Tibial nerve (tissue), 4 donors: ENCODE data around the gene SLC25A34. TPM values are rescaled to one million over a fixed set of nuclear protein-coding genes. Genes with fewer than 3 reads are reported as not detected.

Source experiments
- DNase-seq, 2 donors: peaks; one replicate each; pipeline ENCODE4 v3.0.0-alpha.2; 2019; ENCODE audit warnings: low spot score in 2 of 2
- H3K27ac ChIP-seq, 4 donors: fragments of 200-600 bp; sonication (generic) in 3 of 4; one replicate each; pipeline ENCODE4 v1.5.1; 2017 to 2019; ENCODE audit warnings: mild to moderate bottlenecking in 1 of 4
- H3K27me3 ChIP-seq, 2 donors: fragments of 200-600 bp; sonication (generic) in 1 of 2; one replicate each; pipeline versions ENCODE4 v1.5.1 to v1.6.0; 2017 to 2019
- H3K36me3 ChIP-seq, 3 donors: fragments of 200-600 bp; sonication (generic); one replicate each; pipeline ENCODE4 v1.5.1; 2018 to 2019
- H3K4me1 ChIP-seq, 4 donors: fragments of 200-600 bp; sonication (generic) in 3 of 4; one replicate each; pipeline ENCODE4 v1.5.1; 2017 to 2019
- H3K4me3 ChIP-seq, 4 donors: fragments of 200-600 bp; sonication (generic) in 3 of 4; one replicate each; pipeline ENCODE4 v1.5.1; 2017 to 2019; ENCODE audit warnings: mild to moderate bottlenecking in 1 of 4, moderate library complexity in 1 of 4
- H3K9me3 ChIP-seq, 4 donors: fragments of 200-600 bp; sonication (generic) in 3 of 4; one replicate each; pipeline ENCODE4 v1.5.1; 2017 to 2019
- EP300 ChIP-seq, 2 donors: sonication (generic); formaldehyde crosslinking; IDR thresholded peaks; one replicate each; pipeline ENCODE4 v1.6.1; 2017; ENCODE audit warnings: antibody characterized with exemption in 2 of 2, mild to moderate bottlenecking in 1 of 2
- POLR2A ChIP-seq, 2 donors: fragments of 450-650 bp; IDR thresholded peaks; one replicate each; pipeline ENCODE4 v1.6.1; 2017; ENCODE audit warnings: antibody characterized with exemption in 2 of 2, mild to moderate bottlenecking in 2 of 2, moderate library complexity in 2 of 2
- WGBS, 2 donors: methylation state at CpG; one replicate each; pipeline ENCODE4 v1.1.5; 2018; 5-methylcytosine and 5-hydroxymethylcytosine counted together
- total RNA-seq, 4 donors: library from RNA; depleted of rRNA; stranded (reverse); fragments of >200 nt; gene quantifications; one replicate each; pipeline ENCODE4 v1.1.0, GENCODE V29; 2016
- TF ChIP-seq, protein P1 (sequence below), 5 experiments: fragments of 200-600 bp in 3 of 5; fragments of 450-650 bp in 2 of 5; sonication (generic) in 3 of 5; IDR thresholded peaks; one replicate each; pipeline ENCODE4 v1.5.1; 2016 to 2019; ENCODE audit warnings: antibody characterized with exemption in 5 of 5, mild to moderate bottlenecking in 3 of 5, moderate library complexity in 2 of 5

Gene SLC25A34
- total RNA-seq, 4 donors from 2014 or later: 2.8 to 23.7 (median 3.3) TPM

DNA sequence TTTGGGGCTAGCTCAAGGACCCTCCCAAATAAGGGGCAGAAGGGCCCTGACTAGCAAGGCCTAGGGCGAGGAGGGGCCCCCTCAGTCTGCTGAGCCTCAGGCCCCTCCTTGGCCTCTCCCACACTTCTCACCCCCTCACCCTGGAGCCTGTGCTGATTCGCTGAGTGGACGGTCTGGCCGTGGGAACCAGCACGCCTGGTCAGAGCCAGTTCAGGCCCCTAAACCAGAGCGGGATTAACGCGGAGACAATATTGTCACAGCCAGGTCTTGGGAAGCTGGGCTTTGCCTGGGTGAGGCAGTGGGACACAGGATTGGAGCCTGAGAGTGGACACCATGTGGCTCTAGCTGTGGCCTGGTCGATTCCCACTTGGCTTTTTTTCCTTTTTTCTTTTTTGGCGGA, 17.7 kb downstream of the SLC25A34 start:
- peaks cover 0 to 26% of the 10 kb centered on the region in 2 donors for H3K27me3 ChIP-seq
- peaks cover 0 to 38% (median 23%) of the 10 kb centered on the region in 4 donors for H3K4me1 ChIP-seq
- no peaks in the 10 kb centered on the region for H3K9me3 ChIP-seq
- 70 to 84% methylated on average over 10 of the region's 10 CpGs for WGBS, 2 donors
- H3K27ac ChIP-seq: no peak overlapping the region
- DNase-seq: no peak
- TF ChIP-seq, protein P1, sequence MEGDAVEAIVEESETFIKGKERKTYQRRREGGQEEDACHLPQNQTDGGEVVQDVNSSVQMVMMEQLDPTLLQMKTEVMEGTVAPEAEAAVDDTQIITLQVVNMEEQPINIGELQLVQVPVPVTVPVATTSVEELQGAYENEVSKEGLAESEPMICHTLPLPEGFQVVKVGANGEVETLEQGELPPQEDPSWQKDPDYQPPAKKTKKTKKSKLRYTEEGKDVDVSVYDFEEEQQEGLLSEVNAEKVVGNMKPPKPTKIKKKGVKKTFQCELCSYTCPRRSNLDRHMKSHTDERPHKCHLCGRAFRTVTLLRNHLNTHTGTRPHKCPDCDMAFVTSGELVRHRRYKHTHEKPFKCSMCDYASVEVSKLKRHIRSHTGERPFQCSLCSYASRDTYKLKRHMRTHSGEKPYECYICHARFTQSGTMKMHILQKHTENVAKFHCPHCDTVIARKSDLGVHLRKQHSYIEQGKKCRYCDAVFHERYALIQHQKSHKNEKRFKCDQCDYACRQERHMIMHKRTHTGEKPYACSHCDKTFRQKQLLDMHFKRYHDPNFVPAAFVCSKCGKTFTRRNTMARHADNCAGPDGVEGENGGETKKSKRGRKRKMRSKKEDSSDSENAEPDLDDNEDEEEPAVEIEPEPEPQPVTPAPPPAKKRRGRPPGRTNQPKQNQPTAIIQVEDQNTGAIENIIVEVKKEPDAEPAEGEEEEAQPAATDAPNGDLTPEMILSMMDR (IDR thresholded peaks at IDR 0.05): no peak
- TF ChIP-seq POLR2A (IDR thresholded peaks at IDR 0.05) (no peak), EP300 (IDR thresholded peaks at IDR 0.05) (no peak)
- H3K4me3 ChIP-seq: no peak overlapping the region
- no peaks in the 10 kb centered on the region for H3K36me3 ChIP-seq

DNA sequence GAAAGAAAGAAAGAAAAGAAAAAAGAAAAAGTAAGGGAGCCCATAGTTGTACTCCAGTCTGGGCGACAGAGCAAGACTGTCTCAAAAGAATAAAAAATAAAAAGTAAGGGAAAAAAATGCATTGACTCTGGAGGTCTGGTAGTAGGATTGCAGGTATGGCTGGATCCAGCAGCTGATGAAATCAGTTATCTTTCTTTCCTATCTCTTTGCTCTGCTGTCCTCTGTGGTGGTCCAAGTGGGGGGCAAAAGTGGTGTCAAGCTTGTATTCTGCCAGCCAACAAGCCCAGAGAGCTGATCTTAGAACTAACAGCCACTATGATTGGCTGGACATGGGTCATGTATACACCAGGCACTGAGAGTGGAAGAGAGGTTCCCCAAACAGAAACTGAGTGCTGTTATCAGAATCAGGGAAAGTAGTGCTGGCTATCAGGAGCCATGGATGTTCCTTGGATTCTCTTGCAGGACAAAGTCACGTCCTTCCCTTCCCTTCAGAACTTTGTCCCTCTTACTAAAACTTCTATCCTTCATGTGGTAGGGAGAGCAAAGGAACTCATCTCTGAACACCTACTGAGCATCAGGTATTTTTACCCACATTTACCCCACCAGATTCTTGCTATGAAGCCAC, 19.1 kb downstream of the SLC25A34 start:
- peaks cover 0 to 41% (median 21%) of the 10 kb centered on the region in 4 donors for H3K4me1 ChIP-seq
- TF ChIP-seq, protein P1 (IDR thresholded peaks at IDR 0.05): no peak
- TF ChIP-seq EP300 (IDR thresholded peaks at IDR 0.05) (no peak), POLR2A (IDR thresholded peaks at IDR 0.05) (no peak)
- H3K4me3 ChIP-seq: no peak overlapping the region
- peaks cover 0 to 39% of the 10 kb centered on the region in 2 donors for H3K27me3 ChIP-seq
- DNase-seq: no peak
- no peaks in the 10 kb centered on the region for H3K36me3 ChIP-seq
- no peaks in the 10 kb centered on the region for H3K9me3 ChIP-seq
- WGBS, 2 donors: 90 to 98% methylated on average over 2 of the region's 2 CpGs
- H3K27ac ChIP-seq: no peak overlapping the region

DNA sequence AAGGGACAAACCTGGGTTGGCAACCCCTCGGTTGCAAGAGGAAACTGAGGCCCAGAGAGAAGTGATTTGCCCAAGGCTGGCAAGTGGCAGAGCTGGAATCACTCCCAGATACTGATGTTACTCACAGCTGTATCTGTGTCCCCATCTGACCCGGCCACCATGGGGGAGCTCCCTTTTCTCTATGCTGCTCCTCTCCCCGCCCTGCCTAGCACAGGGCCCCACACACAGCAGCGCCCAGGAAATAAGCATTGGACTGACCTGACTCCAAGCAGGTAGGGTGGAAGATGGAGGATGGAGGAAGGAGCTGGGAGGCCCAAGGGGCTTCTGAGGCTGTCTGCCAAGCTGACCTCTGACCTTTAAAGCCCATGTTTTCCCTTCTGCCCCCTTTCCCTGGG, 19.6 kb downstream of the SLC25A34 start:
- no peak overlapping the region for H3K27ac ChIP-seq
- H3K27me3 ChIP-seq: peaks cover 0 to 39% of the 10 kb centered on the region in 2 donors
- peaks cover 0 to 45% (median 22%) of the 10 kb centered on the region in 4 donors for H3K4me1 ChIP-seq
- no peaks in the 10 kb centered on the region for H3K36me3 ChIP-seq
- 80 to 88% methylated on average over 4 of the region's 4 CpGs for WGBS, 2 donors
- no peak overlapping the region for H3K4me3 ChIP-seq
- TF ChIP-seq EP300 (IDR thresholded peaks at IDR 0.05) (no peak), POLR2A (IDR thresholded peaks at IDR 0.05) (no peak)
- TF ChIP-seq, protein P1 (IDR thresholded peaks at IDR 0.05): no peak
- H3K9me3 ChIP-seq: no peaks in the 10 kb centered on the region
- DNase-seq: no peak

DNA sequence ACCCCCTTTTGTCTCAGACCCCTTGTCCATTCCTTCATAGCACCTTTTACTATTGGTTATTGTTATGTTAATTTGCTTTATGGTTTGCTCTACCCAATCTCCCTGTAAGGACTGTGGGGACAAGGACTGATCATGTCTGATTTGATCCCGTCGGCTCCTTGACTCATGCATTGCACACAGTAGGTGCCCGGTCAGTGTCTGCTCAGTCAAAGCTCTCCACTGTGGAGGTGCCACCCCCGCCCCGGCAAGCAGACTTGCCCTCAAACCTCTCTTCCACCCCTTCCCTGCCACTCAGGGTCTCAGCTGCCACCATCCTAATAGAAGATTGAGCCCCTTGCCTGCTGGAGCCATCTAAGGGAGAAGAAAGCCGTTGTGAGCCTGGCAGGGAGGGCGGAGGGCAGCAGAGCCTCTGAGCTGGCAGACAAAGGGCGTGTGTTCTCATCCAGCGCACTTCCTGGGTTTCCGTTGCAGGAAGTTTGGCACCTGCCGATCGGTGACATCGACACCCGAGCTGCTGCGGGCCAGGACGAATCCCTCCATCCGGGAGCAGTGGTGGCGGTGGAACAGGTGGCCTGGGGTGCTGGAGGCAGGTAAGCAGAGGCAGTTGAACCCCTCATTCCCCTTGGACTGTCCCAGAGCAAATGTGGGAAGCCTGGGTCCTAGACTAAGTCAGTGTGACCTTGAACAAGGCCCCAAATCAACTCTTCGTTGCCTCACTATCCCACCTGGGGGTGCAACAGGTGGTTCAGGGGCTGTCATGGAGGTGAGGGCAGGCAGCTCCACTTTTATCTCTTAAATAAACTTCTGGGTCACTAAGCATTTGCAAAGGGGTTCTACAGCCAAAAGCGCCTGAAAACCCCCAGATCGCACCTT, 20.3 kb downstream of the SLC25A34 start:
- Histone ChIP-seq H3K27me3 (peaks cover 0 to 39% of the 10 kb centered on the region in 2 donors), H3K27ac (peak overlapping the region in 1 of 4 donors; percentile 72), H3K4me1 (peaks cover 0 to 53% (median 24%) of the 10 kb centered on the region in 4 donors), H3K9me3 (no peaks in the 10 kb centered on the region), H3K36me3 (no peaks in the 10 kb centered on the region), H3K4me3 (peak overlapping the region in 1 of 4 donors; percentile 44)
- DNase-seq: no peak
- TF ChIP-seq POLR2A (IDR thresholded peaks at IDR 0.05) (no peak), EP300 (IDR thresholded peaks at IDR 0.05) (no peak)
- TF ChIP-seq, protein P1 (IDR thresholded peaks at IDR 0.05): no peak
- 46 to 59% methylated on average over 19 of the region's 21 CpGs for WGBS, 2 donors
